SK-N-SH treated with all-trans-retinoic acid at 6 μM for 48 hours (cell line): ENCODE measurements around the gene GRIK3.

Experiments
- ATAC-seq: fragments of 200-7000 bp; cut with Tn5 transposase; 3 replicates; pipeline ENCODE4 v1.9.1; 2020; ENCODE audit warnings: mild to moderate bottlenecking, moderate library complexity
- ARNTL ChIP-seq: fragments of 450-650 bp; formaldehyde crosslinking; IDR thresholded peaks from 2 replicates; pipeline ENCODE4 v1.5.0; 2020; ENCODE audit warnings: low read depth, mild to moderate bottlenecking, moderate library complexity, borderline replicate concordance
- BACH2 ChIP-seq: fragments of 250-450 bp; sonication (Bioruptor Pico); IDR thresholded peaks from 2 replicates; pipeline ENCODE4 v1.9.0; 2021; ENCODE audit warnings: mild to moderate bottlenecking, borderline replicate concordance
- CREB5 ChIP-seq: fragments of 250-450 bp; sonication (Bioruptor Pico); IDR thresholded peaks from 2 replicates; pipeline ENCODE4 v1.5.1; 2020; ENCODE audit warnings: low read depth, mild to moderate bottlenecking, moderate library complexity
- CSDC2 ChIP-seq: fragments of 250-450 bp; sonication (Bioruptor Pico); IDR thresholded peaks from 2 replicates; pipeline ENCODE4 v1.5.0; 2020; ENCODE audit warnings: mild to moderate bottlenecking, moderate library complexity
- CSRNP3 ChIP-seq: fragments of 250-450 bp; sonication (Bioruptor Pico); IDR thresholded peaks from 2 replicates; pipeline ENCODE4 v1.5.1; 2021; ENCODE audit warnings: mild to moderate bottlenecking, moderate library complexity
- GLIS3 ChIP-seq: fragments of 250-450 bp; sonication (Bioruptor Pico); IDR thresholded peaks from 2 replicates; pipeline ENCODE4 v1.5.0; 2020; ENCODE audit warnings: mild to moderate bottlenecking, moderate library complexity
- ISL1 ChIP-seq: fragments of 250-450 bp; sonication (Bioruptor Pico); IDR thresholded peaks from 2 replicates; pipeline ENCODE4 v2.1.2; 2022; ENCODE audit warnings: mild to moderate bottlenecking, moderate library complexity
- PATZ1 ChIP-seq: fragments of 250-450 bp; sonication (Bioruptor Pico); IDR thresholded peaks from 2 replicates; pipeline ENCODE4 v1.8.0; 2020; ENCODE audit warnings: mild to moderate bottlenecking, moderate library complexity, borderline replicate concordance
- POU6F1 ChIP-seq: fragments of 250-450 bp; sonication (Bioruptor Pico); IDR thresholded peaks from 2 replicates; pipeline ENCODE4 v1.8.0; 2021; ENCODE audit warnings: low read depth, mild to moderate bottlenecking, moderate library complexity, borderline replicate concordance
- PPARA ChIP-seq: fragments of 250-450 bp; sonication (Bioruptor Pico); IDR thresholded peaks from 2 replicates; pipeline ENCODE4 v1.5.0; 2020; ENCODE audit warnings: mild to moderate bottlenecking, borderline replicate concordance
- RARB ChIP-seq: fragments of 250-450 bp; sonication (Bioruptor Pico); IDR thresholded peaks from 2 replicates; pipeline ENCODE4 v1.8.0; 2021; ENCODE audit warnings: mild to moderate bottlenecking, moderate library complexity
- TCF4 ChIP-seq: fragments of 250-450 bp; sonication (Bioruptor Pico); IDR thresholded peaks from 2 replicates; pipeline ENCODE4 v1.8.0; 2021; ENCODE audit warnings: mild to moderate bottlenecking, moderate library complexity, borderline replicate concordance
- TOX ChIP-seq: fragments of 250-450 bp; sonication (Bioruptor Pico); IDR thresholded peaks from 2 replicates; pipeline ENCODE4 v1.8.0; 2021; ENCODE audit warnings: mild to moderate bottlenecking, moderate library complexity, borderline replicate concordance
- TSHZ2 ChIP-seq: fragments of 250-450 bp; sonication (Bioruptor Pico); IDR thresholded peaks from 2 replicates; pipeline ENCODE4 v1.5.0; 2020; ENCODE audit warnings: mild to moderate bottlenecking, moderate library complexity
- ZC3H10 ChIP-seq: fragments of 250-450 bp; sonication (Bioruptor Pico); IDR thresholded peaks from 2 replicates; pipeline ENCODE4 v1.5.1; 2021; ENCODE audit warnings: mild to moderate bottlenecking, moderate library complexity
- ZFP3 ChIP-seq: fragments of 250-450 bp; sonication (Bioruptor Pico); IDR thresholded peaks from 2 replicates; pipeline ENCODE4 v1.5.0; 2020; ENCODE audit warnings: mild to moderate bottlenecking, moderate library complexity
- ZFP30 ChIP-seq: fragments of 450-650 bp; formaldehyde crosslinking; IDR thresholded peaks from 2 replicates; pipeline ENCODE4 v1.5.0; 2022; ENCODE audit warnings: mild to moderate bottlenecking, moderate library complexity
- ZNF565 ChIP-seq: fragments of 450-650 bp; formaldehyde crosslinking; conservative IDR thresholded peaks from 2 replicates; pipeline ENCODE4 v1.5.0; 2020; ENCODE audit warnings: low read depth, mild to moderate bottlenecking, moderate library complexity
- ZNF70 ChIP-seq: fragments of 450-650 bp; formaldehyde crosslinking; IDR thresholded peaks from 2 replicates; pipeline ENCODE4 v1.5.0; 2020; ENCODE audit warnings: mild to moderate bottlenecking, moderate library complexity
- ZNF8 ChIP-seq: fragments of 450-650 bp; formaldehyde crosslinking; IDR thresholded peaks from 2 replicates; pipeline ENCODE4 v1.5.0; 2020; ENCODE audit warnings: mild to moderate bottlenecking, moderate library complexity

Gene GRIK3

GRCh38 chr1:36845802-36846201 is 188.5 kb downstream of the GRIK3 start:
- ATAC-seq, result no peak

GRCh38 chr1:36844917-36845316 is 189.4 kb downstream of the GRIK3 start:
- ATAC-seq, result no peak
- no peak for TF ChIP-seq ZC3H10 (CRISPR knock-in tag)
- TF ChIP-seq ISL1, result no peak
- no peak for TF ChIP-seq TCF4 (CRISPR knock-in tag)
- TF ChIP-seq TSHZ2, result no peak
- no peak for TF ChIP-seq CSDC2 (CRISPR knock-in tag)
- TF ChIP-seq ARNTL, result no peak
- no peak for TF ChIP-seq ZNF8 (CRISPR knock-in tag)
- TF ChIP-seq ZFP30, result no peak

More at GRCh38 chr1:36845802-36846201, 188.5 kb downstream of the GRIK3 start:
- TF ChIP-seq ZC3H10 (CRISPR knock-in tag) (no peak), CSDC2 (CRISPR knock-in tag) (no peak), POU6F1 (CRISPR knock-in tag) (no peak), CREB5 (CRISPR knock-in tag) (no peak), PPARA (no peak), ZNF70 (CRISPR knock-in tag) (no peak), GLIS3 (CRISPR knock-in tag) (no peak), ARNTL (no peak), TSHZ2 (no peak), TOX (CRISPR knock-in tag) (no peak), ZNF565 (CRISPR knock-in tag) (no peak), ZNF8 (CRISPR knock-in tag) (no peak), CSRNP3 (CRISPR knock-in tag) (no peak), TCF4 (CRISPR knock-in tag) (no peak), RARB (CRISPR knock-in tag) (no peak), ZFP3 (no peak), BACH2 (CRISPR knock-in tag) (no peak), PATZ1 (no peak), ZFP30 (no peak)
